ENCODE results near the gene CD244.

- no peak for TF ChIP-seq CTCF (IDR thresholded peaks at IDR 0.05)
- TF ChIP-seq POLR2A (IDR thresholded peaks at IDR 0.05) = no peak
- TF ChIP-seq POLR2AphosphoS5 (IDR thresholded peaks at IDR 0.05; ENCODE audit: insufficient read depth in 1 of 2, low read depth in 1 of 2) = no peak
Observed at GRCh38 chr1:160853014-160853413, 9.7 kb downstream of the CD244 start.
